ENCODE data around the gene GFPT2. TPM values are rescaled to one million over a fixed set of nuclear protein-coding genes. Genes with fewer than 3 reads are reported as not detected.
A peak's percentile ranks its signal among the peaks of the same experiment; 100 is the strongest.

GFPT2 gene
- total RNA-seq, 4 donors from 2014 or later = 2.5 to 8.4 (median 3.8) TPM

DNA sequence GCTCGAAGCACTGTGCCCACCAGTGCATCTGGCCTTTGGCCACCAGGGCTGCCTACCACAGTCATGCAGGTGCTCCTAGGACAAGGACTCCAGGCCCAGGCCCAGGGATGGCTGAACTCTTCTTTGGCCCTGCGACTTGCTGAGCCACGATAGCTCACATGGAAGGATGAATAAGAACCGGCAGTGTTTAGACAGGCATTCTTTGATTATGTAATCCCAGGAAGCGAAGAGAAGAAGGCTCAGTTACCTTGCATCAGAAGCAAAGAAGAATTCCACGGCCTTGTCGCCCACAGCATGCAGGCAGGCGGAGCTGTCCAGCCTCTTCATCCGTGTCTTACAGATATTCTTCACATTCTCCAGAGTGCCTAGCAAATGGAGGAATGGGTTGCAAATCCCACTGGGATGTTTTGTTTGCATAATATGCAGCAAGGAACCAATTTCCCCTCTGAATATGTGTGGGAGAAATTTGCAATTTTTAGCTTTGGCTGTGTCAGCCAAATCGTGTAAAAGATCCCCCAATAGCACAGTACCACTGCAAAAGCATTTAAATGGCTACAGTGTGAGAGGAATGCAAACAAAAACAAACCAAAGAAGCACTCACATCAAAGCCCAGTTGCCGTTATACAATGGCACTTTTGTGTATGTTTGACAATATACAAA is 29.1 kb downstream of the GFPT2 start:
- TF ChIP-seq, protein P1, sequence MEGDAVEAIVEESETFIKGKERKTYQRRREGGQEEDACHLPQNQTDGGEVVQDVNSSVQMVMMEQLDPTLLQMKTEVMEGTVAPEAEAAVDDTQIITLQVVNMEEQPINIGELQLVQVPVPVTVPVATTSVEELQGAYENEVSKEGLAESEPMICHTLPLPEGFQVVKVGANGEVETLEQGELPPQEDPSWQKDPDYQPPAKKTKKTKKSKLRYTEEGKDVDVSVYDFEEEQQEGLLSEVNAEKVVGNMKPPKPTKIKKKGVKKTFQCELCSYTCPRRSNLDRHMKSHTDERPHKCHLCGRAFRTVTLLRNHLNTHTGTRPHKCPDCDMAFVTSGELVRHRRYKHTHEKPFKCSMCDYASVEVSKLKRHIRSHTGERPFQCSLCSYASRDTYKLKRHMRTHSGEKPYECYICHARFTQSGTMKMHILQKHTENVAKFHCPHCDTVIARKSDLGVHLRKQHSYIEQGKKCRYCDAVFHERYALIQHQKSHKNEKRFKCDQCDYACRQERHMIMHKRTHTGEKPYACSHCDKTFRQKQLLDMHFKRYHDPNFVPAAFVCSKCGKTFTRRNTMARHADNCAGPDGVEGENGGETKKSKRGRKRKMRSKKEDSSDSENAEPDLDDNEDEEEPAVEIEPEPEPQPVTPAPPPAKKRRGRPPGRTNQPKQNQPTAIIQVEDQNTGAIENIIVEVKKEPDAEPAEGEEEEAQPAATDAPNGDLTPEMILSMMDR (IDR thresholded peaks at IDR 0.05) = no peak
- TF ChIP-seq POLR2A (IDR thresholded peaks at IDR 0.05) = no peak
- no peak for DNase-seq (ENCODE audit: low spot score in 2 of 2)
- H3K4me3 ChIP-seq (ENCODE audit: low read depth, poor library complexity, severe bottlenecking) = no peak overlapping the region
- 59 to 60% methylated on average over 11 of the region's 11 CpGs for WGBS, 2 donors
- intact Hi-C loops (cut with DNase I; ENCODE audit: low total_unique reads) = no loop called here

DNA sequence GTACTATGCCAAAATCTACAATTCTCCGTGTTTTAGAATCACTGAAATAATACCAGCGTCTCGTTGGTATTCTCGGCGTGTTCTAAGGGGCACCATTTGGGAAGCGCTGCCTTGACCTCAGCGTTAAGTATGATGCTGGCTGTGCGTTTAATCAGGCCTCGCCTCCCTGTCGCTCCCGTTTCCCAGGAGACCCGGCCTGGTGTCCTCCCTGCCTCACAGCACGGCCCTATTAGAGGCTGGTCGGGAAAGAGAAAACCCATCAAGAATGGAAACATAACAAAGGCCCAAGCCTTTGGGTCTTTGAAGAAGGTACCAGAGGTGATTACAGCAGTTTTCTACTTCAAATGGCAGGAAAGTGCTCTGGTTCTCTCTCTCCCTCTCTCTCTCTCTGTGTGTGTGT is 30.0 kb downstream of the GFPT2 start:
- intact Hi-C loops (cut with DNase I; ENCODE audit: low total_unique reads) = no loop called here
- TF ChIP-seq, protein P1 (IDR thresholded peaks at IDR 0.05) = no peak
- TF ChIP-seq POLR2A (IDR thresholded peaks at IDR 0.05) = no peak
- WGBS, 2 donors = 90 to 93% methylated on average over 14 of the region's 14 CpGs
- H3K4me3 ChIP-seq (ENCODE audit: low read depth, poor library complexity, severe bottlenecking) = no peak overlapping the region
- DNase-seq (ENCODE audit: low spot score in 2 of 2) = no peak

DNA sequence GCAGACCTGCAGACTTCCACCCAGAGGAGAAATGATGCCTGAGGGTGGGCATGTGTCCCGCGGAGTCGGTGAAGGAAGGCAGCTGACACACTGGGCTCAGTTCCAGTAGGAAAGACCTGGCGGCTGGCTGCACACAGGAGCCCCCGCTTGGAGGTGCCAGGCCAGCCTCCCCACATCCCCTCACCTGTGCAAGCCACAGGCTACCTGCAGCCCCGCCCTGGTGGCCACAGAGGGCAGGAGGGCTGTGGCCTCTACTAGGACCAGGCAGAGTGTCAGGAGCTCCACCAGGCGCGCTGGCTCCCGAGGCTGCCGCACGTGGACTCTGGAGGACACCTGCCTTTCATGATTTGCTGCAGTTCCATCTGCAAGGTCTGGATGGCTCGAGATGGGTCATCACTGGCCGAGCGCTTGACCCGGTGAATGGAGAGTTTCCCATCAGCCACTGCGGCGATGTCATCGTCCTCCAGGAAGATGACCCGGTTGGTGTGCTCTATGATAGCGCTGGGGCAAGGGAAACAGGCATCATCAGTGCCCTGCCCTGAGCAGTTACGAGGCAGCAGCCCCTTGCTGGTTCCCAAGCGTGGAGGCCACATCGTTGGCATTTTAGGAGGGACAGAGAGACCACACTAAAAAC is 34.6 kb downstream of the GFPT2 start:
- WGBS, 2 donors = 82 to 90% methylated on average over 23 of the region's 23 CpGs
- no peak for TF ChIP-seq POLR2A (IDR thresholded peaks at IDR 0.05)
- TF ChIP-seq, protein P1 (IDR thresholded peaks at IDR 0.05) = no peak
- intact Hi-C loops (cut with DNase I; ENCODE audit: low total_unique reads) = no loop called here
- H3K4me3 ChIP-seq (ENCODE audit: low read depth, poor library complexity, severe bottlenecking) = no peak overlapping the region
- no peak for DNase-seq (ENCODE audit: low spot score in 2 of 2)

DNA sequence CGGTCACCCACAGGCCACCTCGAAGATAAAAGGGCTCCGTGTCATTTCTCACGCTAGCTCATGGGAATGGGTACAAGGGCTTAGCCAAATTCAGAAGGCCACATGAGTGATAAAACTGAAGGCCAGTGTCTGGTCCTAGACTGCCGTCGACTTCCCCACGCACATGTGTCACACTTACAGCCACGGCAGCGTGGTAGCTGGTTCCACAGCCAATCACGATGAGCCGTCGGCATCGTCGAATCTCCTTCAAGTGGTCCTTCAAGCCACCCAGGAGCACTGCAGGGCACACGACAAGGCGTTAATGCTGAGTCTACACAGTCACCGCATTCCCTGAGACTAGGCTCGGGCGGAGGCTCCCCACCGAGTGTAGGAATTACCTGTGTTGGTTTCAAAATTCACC is 36.5 kb downstream of the GFPT2 start:
- no peak overlapping the region for H3K4me3 ChIP-seq (ENCODE audit: low read depth, poor library complexity, severe bottlenecking)
- TF ChIP-seq POLR2A (IDR thresholded peaks at IDR 0.05) = no peak
- TF ChIP-seq, protein P1 (IDR thresholded peaks at IDR 0.05) = no peak
- 90 to 91% methylated on average over 20 of the region's 20 CpGs for WGBS, 2 donors
- DNase-seq (ENCODE audit: low spot score in 2 of 2) = no peak
- intact Hi-C loops (cut with DNase I; ENCODE audit: low total_unique reads) = no loop called here

DNA sequence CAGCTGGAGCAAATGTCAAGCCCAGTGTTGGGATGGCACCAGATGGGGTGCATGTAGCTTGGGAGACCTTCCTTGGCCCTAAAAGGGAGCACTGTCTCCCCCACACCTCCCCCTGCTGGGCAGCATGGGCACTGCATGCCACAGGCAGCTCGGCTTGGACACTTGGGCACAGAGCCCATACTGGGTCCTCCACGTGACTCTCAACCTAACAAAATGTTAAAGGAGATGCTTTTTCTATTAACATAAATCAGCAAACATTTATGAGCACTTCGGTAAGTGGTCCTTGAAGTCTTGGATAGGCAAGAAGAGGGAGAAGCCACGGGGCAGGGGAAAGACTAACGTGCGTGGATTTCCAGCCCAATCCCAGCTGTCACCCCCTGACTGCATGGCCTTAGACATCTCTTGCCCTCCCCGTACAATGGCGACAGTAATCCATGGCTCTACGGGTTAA is 37.3 kb downstream of the GFPT2 start:
- 67 to 72% methylated on average over 9 of the region's 9 CpGs for WGBS, 2 donors
- intact Hi-C loops (cut with DNase I; ENCODE audit: low total_unique reads) = no loop called here
- no peak overlapping the region for H3K4me3 ChIP-seq (ENCODE audit: low read depth, poor library complexity, severe bottlenecking)
- peak in 1 of 2 donors; percentile 91 for DNase-seq (ENCODE audit: low spot score in 2 of 2)
- TF ChIP-seq, protein P1 (IDR thresholded peaks at IDR 0.05) = peak in 1 of 3 donors; percentile 64
- no peak for TF ChIP-seq POLR2A (IDR thresholded peaks at IDR 0.05)
